GM12865 (cell line): Measurements from ENCODE around the gene CDH13.

Experiments used
- DNase-seq: peaks from one replicate; pipeline ENCODE4 v3.0.0; 2010; ENCODE audit warnings: low read depth
- H3K4me3 ChIP-seq: 2 replicates; pipeline ENCODE4 v1.5.1; 2011; ENCODE audit warnings: mild to moderate bottlenecking, low read depth, low read length, control low read depth
- CTCF ChIP-seq: IDR thresholded peaks from 2 replicates; pipeline ENCODE4 v1.5.1; 2011; ENCODE audit warnings: low read length, control low read depth, low read depth, inconsistent platforms; ENCODE audit not compliant: insufficient read depth; ENCODE audit errors: missing control alignments

CDH13 gene

DNA sequence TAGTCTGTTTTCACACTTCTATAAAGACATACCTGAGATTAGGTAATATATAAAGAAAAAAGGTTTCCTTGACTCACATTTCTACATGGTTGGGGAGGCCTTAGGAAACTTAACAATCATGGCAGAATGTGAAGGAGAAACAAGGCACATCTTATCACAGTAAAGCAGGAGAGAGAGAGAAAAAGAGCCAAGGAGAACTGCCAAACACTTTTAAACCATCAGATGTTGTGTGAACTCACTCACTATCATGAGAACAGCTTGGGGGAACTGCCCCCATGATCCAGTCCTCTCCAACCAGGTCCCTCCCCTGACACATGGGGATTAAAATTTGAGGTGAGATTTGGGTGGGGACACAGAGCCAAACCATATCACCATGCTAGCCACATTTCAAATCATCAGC is 547.9 kb downstream of the CDH13 start:
- TF ChIP-seq CTCF: no peak
- DNase-seq: no peak
- H3K4me3 ChIP-seq: no peak overlapping the region

DNA sequence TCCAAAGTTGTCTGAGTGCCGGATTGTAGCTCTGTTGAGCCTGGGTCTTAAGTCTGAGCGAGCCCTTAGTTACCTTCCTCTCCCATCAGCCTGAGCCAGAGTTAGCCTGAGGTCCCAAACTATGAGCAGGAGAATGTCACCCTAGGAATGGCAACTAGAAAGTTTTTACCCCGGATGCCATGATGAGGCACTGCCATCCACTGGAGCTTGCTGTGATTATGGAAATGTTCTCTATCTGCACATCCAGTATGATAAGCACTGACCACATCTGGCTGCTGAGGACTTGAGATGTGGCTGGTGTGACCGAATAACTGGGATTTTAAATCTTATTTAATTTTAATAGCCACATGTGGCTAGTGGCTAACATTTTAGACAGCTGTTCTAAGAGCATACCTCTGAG is 550.0 kb downstream of the CDH13 start:
- no peak for DNase-seq

DNA sequence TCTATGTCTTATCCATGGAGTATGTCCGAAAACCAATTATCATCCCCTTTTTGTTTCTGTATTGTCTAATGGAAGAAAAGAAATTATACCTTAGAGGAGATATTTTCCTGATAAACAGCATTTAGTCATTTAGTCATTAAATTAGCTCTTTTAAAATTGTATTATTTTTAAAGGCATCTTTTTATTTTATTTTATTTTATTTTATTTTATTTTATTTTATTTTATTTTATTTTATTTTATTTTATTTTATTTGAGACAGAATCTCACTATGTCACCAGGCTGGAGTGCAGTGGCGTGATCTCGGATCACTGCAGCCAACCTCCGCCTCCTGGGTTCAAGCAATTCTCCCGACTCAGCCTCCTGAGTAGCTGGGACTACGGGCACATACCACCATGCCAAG is 559.1 kb downstream of the CDH13 start:
- no peak overlapping the region for H3K4me3 ChIP-seq
- no peak for DNase-seq
- TF ChIP-seq CTCF: no peak

More for the DNA sequence above, 550.0 kb downstream of the CDH13 start:
- H3K4me3 ChIP-seq: no peak overlapping the region
- no peak for TF ChIP-seq CTCF

GRCh38 chr16:83187405-83187804 is 560.6 kb downstream of the CDH13 start:
- H3K4me3 ChIP-seq: no peak overlapping the region
- DNase-seq: peak; percentile 31
- TF ChIP-seq CTCF: no peak

DNA sequence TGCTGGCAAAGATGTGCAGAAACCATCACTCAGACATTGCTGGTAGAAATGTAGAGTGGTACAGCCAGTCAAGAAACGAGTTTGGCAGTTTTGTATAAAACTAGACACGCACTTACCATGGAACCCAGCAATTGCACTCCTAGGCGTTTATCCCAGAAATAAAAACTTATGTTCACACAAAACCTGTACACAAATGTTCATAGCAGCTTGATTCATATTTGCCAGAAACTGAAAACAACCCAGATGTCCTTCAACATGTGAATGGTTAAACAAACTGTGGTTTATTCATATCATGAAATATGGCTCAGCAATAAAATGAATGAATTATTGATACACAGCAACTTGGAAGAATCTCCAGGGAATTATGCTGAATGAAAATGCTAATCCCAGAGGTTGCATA is 570.0 kb downstream of the CDH13 start:
- H3K4me3 ChIP-seq: no peak overlapping the region
- no peak for DNase-seq
- TF ChIP-seq CTCF: no peak

- no peak overlapping the region for H3K4me3 ChIP-seq
- DNase-seq: no peak
- TF ChIP-seq CTCF: no peak
Observed at GRCh38 chr16:83197450-83197849, 570.7 kb downstream of the CDH13 start.

DNA sequence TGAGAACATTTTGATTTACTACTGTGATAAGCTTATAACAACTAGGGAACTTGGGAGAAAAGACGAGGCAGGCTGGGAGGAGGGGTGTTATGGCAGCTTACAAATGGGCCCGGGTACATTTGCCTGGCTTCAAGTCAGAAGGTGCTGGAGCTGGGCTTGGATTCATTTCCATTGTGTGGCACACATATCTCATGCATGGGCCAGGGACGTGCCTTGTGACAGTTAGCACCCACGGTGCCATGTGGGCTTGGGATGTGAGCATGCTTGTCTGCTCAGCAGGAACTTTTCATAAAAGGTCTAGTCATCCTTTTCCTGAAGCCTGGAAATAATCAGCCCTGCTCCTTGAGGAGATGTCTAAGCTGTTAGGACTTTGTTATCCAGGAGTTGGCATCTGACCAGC is 572.2 kb downstream of the CDH13 start:
- no peak for DNase-seq

More for the DNA sequence above, 572.2 kb downstream of the CDH13 start:
- no peak overlapping the region for H3K4me3 ChIP-seq
- TF ChIP-seq CTCF: no peak
